RWPE1 (cell line): ENCODE data around the gene CST9.

ENCODE experiments used
- CTCF ChIA-PET: fragments of 350-600 bp; sonication (Branson Sonifier 250); formaldehyde crosslinking; extraction: SDS; loops from one replicate; lab custom pipeline; 2021; lab: Yijun Ruan, JAX
- POLR2A ChIA-PET: fragments of 400-600 bp; formaldehyde crosslinking; extraction: SDS; loops from one replicate; lab custom pipeline; 2020; ENCODE audit warnings: antibody characterized with exemption; ENCODE audit not compliant: low non-redundant PET; lab: Yijun Ruan, JAX
- DNase-seq: peaks from one replicate; pipeline ENCODE4 v3.0.0; 2012; ENCODE audit warnings: low spot score
- H3K27ac ChIP-seq: fragments of 450-650 bp; 2 replicates; pipeline ENCODE4 v1.5.1; 2017
- TF ChIP-seq, protein P1 (sequence below): fragments of 450-650 bp; conservative IDR thresholded peaks from 2 replicates; pipeline ENCODE4 v1.5.1; 2017; ENCODE audit warnings: low read depth, mild to moderate bottlenecking

Gene CST9

DNA sequence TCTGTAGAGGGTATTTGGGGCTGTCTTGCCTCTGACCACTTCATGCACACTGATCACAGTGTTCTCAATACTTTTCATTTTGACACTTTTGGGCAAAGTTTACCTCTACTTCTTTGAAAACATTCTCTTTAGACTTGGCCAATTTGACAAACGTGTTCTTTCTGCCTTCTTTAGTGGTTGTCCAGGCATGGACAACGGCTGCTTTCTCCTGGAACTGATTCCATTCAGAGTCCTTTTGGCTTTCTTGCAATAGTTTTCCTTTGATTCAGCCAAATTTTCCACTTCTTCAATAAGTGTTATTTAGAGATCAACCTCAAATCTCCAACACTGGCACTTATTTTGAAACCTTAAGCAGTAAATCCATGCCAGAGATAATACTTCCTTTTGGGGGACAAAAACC, 6.7 kb upstream of the CST9 start:
- TF ChIP-seq, protein P1, sequence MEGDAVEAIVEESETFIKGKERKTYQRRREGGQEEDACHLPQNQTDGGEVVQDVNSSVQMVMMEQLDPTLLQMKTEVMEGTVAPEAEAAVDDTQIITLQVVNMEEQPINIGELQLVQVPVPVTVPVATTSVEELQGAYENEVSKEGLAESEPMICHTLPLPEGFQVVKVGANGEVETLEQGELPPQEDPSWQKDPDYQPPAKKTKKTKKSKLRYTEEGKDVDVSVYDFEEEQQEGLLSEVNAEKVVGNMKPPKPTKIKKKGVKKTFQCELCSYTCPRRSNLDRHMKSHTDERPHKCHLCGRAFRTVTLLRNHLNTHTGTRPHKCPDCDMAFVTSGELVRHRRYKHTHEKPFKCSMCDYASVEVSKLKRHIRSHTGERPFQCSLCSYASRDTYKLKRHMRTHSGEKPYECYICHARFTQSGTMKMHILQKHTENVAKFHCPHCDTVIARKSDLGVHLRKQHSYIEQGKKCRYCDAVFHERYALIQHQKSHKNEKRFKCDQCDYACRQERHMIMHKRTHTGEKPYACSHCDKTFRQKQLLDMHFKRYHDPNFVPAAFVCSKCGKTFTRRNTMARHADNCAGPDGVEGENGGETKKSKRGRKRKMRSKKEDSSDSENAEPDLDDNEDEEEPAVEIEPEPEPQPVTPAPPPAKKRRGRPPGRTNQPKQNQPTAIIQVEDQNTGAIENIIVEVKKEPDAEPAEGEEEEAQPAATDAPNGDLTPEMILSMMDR = no peak
- ChIA-PET POLR2A (no interaction called here), CTCF (interaction anchor here (0.7 kb wide), 1 partner anchor 168 kb away, joined by 3 read pairs; no protein-coding TSS in a partner anchor)
- DNase-seq = no peak
- H3K27ac ChIP-seq = no peak overlapping the region

- no peak for DNase-seq
- no peak overlapping the region for H3K27ac ChIP-seq
- TF ChIP-seq, protein P1 = no peak
- ChIA-PET POLR2A (no interaction called here), CTCF (interaction anchor here (0.6 to 1.6 kb wide), 2 partner anchors 11 to 168 kb away, joined by 3 to 7 read pairs; no protein-coding TSS in a partner anchor)
These were observed 3.9 kb upstream of the CST9 start for GRCh38 chr20:23609486-23610109.

GRCh38 chr20:23608251-23608846, 2.6 kb upstream of the CST9 start:
- H3K27ac ChIP-seq = no peak overlapping the region
- CTCF ChIA-PET = interaction anchor here (1.6 kb wide), 1 partner anchor 167 kb away, joined by 7 read pairs; no protein-coding TSS in a partner anchor
- DNase-seq = no peak
- TF ChIP-seq, protein P1 = no peak
- POLR2A ChIA-PET = no interaction called here

GRCh38 chr20:23607497-23608245, 2.0 kb upstream of the CST9 start:
- POLR2A ChIA-PET = no interaction called here
- DNase-seq = no peak

GRCh38 chr20:23606652-23607049, 934 bp upstream of the CST9 start:
- ChIA-PET CTCF (interaction anchor here (0.6 to 1.3 kb wide), 10 partner anchors 20 to 192 kb away, joined by 3 to 13 read pairs (median 4); partner anchors contain the start of gene CST11), POLR2A (no interaction called here)
- TF ChIP-seq, protein P1 = peak; percentile 97
- DNase-seq = peak; percentile 93
- no peak overlapping the region for H3K27ac ChIP-seq

More at GRCh38 chr20:23607497-23608245, 2.0 kb upstream of the CST9 start:
- TF ChIP-seq, protein P1 = no peak
- no peak overlapping the region for H3K27ac ChIP-seq
- CTCF ChIA-PET = interaction anchor here (0.6 to 1.2 kb wide), 4 partner anchors 24 to 822 kb away, joined by 3 to 13 read pairs (median 4); no protein-coding TSS in a partner anchor

- ChIA-PET CTCF (interaction anchor here (3.9 kb wide), 1 partner anchor 162 kb away, joined by 21 read pairs; no protein-coding TSS in a partner anchor), POLR2A (no interaction called here)
- DNase-seq = no peak
- TF ChIP-seq, protein P1 = no peak
- no peak overlapping the region for H3K27ac ChIP-seq
These were observed 1.4 kb downstream of the CST9 start for GRCh38 chr20:23604306-23604705.
